Uterus (tissue), 2 donors: ENCODE measurements around the gene DIP2A.

Experiments
- CTCF ChIP-seq, 4 experiments: fragments of 200-600 bp in 2 of 4; fragments of 450-650 bp in 2 of 4; sonication (generic) in 2 of 4; IDR thresholded peaks; one replicate each; pipeline ENCODE4 v1.5.1; 2016 to 2019; ENCODE audit warnings: antibody characterized with exemption in 4 of 4, mild to moderate bottlenecking in 2 of 4, moderate library complexity in 1 of 4
- POLR2A ChIP-seq, 2 donors: fragments of 450-650 bp; IDR thresholded peaks; one replicate each; pipeline ENCODE4 v1.6.1; 2016; ENCODE audit warnings: antibody characterized with exemption in 2 of 2, mild to moderate bottlenecking in 1 of 2, moderate library complexity in 1 of 2

GRCh38 chr21:46616050-46616449, 157.4 kb downstream of the DIP2A start:
- TF ChIP-seq CTCF (IDR thresholded peaks at IDR 0.05), result no peak
- TF ChIP-seq POLR2A (IDR thresholded peaks at IDR 0.05), result no peak
